GM11168 (cell line): ENCODE measurements around the gene THSD7B.

Experiments used
- in situ Hi-C: fragments of 300-500 bp; cut with MboI; formaldehyde crosslinking; loops from one replicate; pipeline ENCODE4 v1.12.0; 2022; ENCODE audit warnings: low sequenced_read_pairs; ENCODE audit not compliant: unreplicated experiment

THSD7B gene

DNA sequence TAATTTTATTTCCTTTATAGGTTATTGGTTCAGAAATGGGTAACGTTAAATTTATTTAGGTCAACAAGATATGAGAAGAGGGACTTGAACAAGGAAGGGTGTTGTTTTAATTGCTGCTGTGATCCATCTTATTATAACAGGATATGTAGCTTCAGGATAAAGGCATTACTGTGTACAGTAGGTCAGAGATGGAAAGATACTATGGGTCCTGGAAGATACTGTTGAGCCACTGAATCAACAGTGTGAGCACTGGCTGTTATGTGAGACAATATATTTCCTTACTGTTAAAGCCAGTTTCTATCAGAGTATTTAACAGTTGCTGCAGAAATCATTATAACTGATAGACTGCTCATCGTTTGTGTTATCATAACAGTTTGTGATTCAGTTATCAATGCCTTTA lies 414.7 kb downstream of the THSD7B start:
- in situ Hi-C loops: no loop called here

- in situ Hi-C loops: no loop called here
These were observed 416.0 kb downstream of the THSD7B start for GRCh38 chr2:137181370-137181769.

GRCh38 chr2:137182071-137182470 lies 416.7 kb downstream of the THSD7B start:
- in situ Hi-C loops: no loop called here

- in situ Hi-C loops: no loop called here
These were observed 418.0 kb downstream of the THSD7B start for GRCh38 chr2:137183206-137183898.

- in situ Hi-C loops: no loop called here
These were observed 420.2 kb downstream of the THSD7B start for GRCh38 chr2:137185378-137186078.

- in situ Hi-C loops: no loop called here
These were observed 421.9 kb downstream of the THSD7B start for GRCh38 chr2:137187216-137187615.

- in situ Hi-C loops: no loop called here
These were observed 425.3 kb downstream of the THSD7B start for GRCh38 chr2:137190411-137191195.

- in situ Hi-C loops: no loop called here
These were observed 427.3 kb downstream of the THSD7B start for GRCh38 chr2:137192366-137193310.

GRCh38 chr2:137193401-137193800 lies 428.1 kb downstream of the THSD7B start:
- in situ Hi-C loops: no loop called here

DNA sequence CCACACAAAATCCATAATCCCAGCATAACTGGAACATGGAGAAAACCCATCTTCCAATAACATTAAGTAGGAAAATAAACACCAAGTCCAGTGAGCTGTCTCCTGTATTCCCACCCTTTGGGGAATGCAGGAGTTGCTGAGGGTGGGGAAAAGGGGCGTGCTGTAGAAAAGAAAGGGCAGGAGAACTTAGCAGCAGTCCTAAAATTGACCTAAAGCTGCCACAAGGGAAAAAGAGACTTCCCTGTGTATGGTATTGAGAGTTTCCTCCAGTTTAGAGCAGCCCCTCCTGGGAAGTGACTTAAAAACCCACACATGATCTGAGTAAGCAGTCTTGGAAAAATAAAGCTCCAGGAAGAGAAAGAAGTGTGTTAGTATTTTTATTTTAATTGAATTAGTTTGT lies 428.8 kb downstream of the THSD7B start:
- in situ Hi-C loops: no loop called here

DNA sequence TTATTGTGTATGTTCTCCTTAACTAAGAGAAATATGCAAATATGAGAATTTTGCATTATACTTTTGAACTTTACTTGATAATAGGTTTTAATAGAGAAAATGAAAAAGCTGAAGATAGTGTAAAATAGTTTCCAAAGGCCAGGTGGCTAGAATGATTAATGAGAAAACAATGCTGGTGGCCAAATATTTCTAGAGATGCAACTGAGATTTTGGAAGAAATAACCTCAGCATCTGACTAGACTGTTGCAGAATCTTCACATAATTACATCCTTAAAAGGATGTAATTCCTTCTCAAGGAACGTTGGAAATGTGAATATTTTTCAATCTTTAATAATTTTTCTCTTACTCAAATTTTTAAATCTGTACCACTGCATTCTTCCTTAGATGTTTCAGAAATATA lies 434.4 kb downstream of the THSD7B start:
- in situ Hi-C loops: no loop called here

DNA sequence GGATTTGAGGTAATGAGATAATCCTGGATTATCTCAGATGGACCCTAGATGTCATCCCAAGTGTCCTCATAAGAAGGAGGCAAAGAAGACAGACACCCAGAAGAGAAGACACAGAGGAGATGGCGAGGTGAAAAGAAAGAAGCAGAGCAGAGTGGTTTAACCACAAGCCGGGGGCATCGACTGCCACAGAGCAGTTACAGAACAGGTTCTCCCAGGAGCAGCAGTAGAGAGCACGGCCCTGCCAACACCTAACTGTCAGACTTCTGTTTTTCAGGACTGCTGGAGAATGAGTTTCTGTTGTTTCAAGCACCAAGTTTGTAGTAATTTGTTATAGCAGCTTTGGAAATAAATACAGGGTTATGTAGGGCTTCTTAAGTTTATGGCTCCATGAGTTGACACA lies 437.0 kb downstream of the THSD7B start:
- in situ Hi-C loops: no loop called here

GRCh38 chr2:137205324-137205723 lies 440.0 kb downstream of the THSD7B start:
- in situ Hi-C loops: no loop called here

- in situ Hi-C loops: no loop called here
These were observed 440.7 kb downstream of the THSD7B start for GRCh38 chr2:137206069-137206468.

GRCh38 chr2:137207030-137207429 lies 441.7 kb downstream of the THSD7B start:
- in situ Hi-C loops: no loop called here

DNA sequence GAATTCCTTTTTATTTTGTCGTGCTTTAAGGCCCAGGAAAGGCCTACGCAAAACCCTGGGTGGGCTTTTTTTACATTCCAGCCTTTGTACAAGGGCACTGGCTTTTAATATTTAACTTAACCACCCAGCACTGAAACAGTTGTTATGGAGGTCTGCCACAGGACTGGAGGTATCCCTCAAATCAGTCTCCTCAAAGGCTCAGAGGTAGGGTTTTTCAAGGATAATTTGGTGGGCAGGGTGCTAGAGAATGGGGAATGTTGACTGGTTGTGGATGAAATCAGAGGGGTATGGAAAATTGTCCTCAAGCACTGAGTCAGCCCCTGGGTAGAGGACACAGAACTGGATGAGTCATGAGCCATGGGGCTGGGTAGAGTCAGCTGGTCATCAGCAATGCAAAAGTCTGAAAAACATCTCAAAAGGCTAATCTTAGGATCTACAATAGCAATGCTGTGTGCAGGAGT lies 443.1 kb downstream of the THSD7B start:
- in situ Hi-C loops: no loop called here

GRCh38 chr2:137210039-137210438 lies 444.7 kb downstream of the THSD7B start:
- in situ Hi-C loops: no loop called here

DNA sequence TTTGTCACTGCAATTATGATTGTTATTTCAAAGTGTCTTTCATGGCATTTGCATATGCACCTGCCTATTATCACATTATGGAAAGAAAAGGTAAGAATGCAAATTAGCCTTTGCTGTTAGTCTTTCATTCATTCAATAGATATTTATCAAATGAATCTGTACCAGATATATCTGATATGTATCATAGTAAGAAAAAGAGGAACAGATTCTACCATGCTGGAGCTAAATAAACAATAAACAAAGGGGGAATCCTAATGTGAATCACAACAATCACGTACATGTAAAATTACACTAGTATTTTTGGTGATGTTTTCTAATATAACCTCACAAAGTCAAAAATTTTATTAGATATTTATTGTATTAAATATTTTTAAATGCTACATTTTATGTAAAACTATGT lies 446.4 kb downstream of the THSD7B start:
- in situ Hi-C loops: no loop called here

DNA sequence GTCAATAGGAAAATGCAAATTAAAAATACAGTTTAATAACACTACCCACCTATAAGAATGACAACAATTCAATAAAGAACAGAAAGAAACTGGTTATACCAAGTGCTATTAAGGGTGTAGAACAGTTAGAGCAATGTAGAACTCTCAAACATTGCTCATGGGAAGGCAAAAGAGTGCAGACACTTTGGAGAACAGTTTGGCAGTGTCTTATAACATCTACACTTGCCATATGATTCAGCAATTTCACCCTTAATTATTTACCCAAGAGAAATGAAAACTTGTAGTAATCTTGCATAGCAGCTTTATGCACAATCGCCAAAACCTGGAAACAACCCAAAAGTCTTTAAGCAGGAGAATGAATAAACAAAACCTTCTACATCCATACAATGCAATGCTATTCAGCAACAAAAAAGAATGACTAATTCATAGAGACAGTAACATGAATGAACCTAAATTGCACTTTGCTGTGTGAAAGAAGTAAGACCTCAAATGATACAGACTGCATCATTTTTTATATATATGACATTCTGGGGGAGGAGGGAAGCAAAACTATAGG lies 455.2 kb downstream of the THSD7B start:
- in situ Hi-C loops: no loop called here
